ENCODE measurements around the gene TAF4. TPM values are rescaled to one million over a fixed set of nuclear protein-coding genes. Genes with fewer than 3 reads are reported as not detected.
A peak's percentile ranks its signal among the peaks of the same experiment; 100 is the strongest.

TAF4 gene
- total and polyA plus RNA-seq, 2 of the 13 experiments (the other 11 are each of a cell fraction or from before 2014, with no cell fraction given), result 5.9 to 12.0 TPM

- TF ChIP-seq ZNF280B (CRISPR knock-in tag; IDR thresholded peaks at IDR 0.05; ENCODE audit: borderline replicate concordance) (peak; percentile 54; the same call in 1 of the 2 replicates), TP53 (CRISPR knock-in tag; conservative IDR thresholded peaks at IDR 0.05) (no peak), KDM2A (CRISPR knock-in tag; IDR thresholded peaks at IDR 0.05; ENCODE audit: borderline replicate concordance, low read depth) (peak; percentile 51; the same call in 1 of the 2 replicates), LBX2 (CRISPR knock-in tag; IDR thresholded peaks at IDR 0.05; ENCODE audit: borderline replicate concordance) (no peak), HHEX (CRISPR knock-in tag; IDR thresholded peaks at IDR 0.05) (no peak), ZNF574 (CRISPR knock-in tag; IDR thresholded peaks at IDR 0.05) (0 out of 2 replicates have a peak, but pooled peaks have one; percentile 15), ZNF318 (CRISPR knock-in tag; IDR thresholded peaks at IDR 0.05) (peak; percentile 84), POLR2A (IDR thresholded peaks at IDR 0.05; ENCODE audit: insufficient read depth in 1 of 2, low read depth in 2 of 2, low read length in 2 of 2) (no peak), ASH2L (IDR thresholded peaks at IDR 0.05; ENCODE audit: insufficient read length, low read depth, low read length) (no peak), ZNF703 (CRISPR knock-in tag; IDR thresholded peaks at IDR 0.05; ENCODE audit: borderline replicate concordance) (no peak), ZSCAN29 (CRISPR knock-in tag; conservative IDR thresholded peaks at IDR 0.05) (no peak)
These were observed 84.8 kb downstream of the TAF4 start (continued) for GRCh38 chr20:61980647-61981583.

All from HepG2 (cell line).